ENCODE data around the gene FAM234B.

Gene FAM234B

GRCh38 chr12:13044002-13044905 lies at the start of gene FAM234B:
TSS of gene FAM234B (plus strand) at chr12:13044381. CDS start at chr12:13044404, 23 bp downstream.
- DNase-seq, result peak; percentile 28 to 38

GRCh38 chr12:12995088-12995487 lies 49.1 kb upstream of the FAM234B start:
- DNase-seq, result no peak

- no peak for DNase-seq
Observed at GRCh38 chr12:12996209-12996608, 48.0 kb upstream of the FAM234B start.

- DNase-seq, result no peak
Observed at GRCh38 chr12:12997156-12997555, 47.0 kb upstream of the FAM234B start.

- DNase-seq, result no peak
Observed at GRCh38 chr12:12997734-12998133, 46.4 kb upstream of the FAM234B start.

- DNase-seq, result no peak
Observed at GRCh38 chr12:12998248-12998647, 45.9 kb upstream of the FAM234B start.

GRCh38 chr12:12999271-12999958 lies 44.8 kb upstream of the FAM234B start:
- no peak for DNase-seq

GRCh38 chr12:12999959-13000615 lies 44.1 kb upstream of the FAM234B start, which contains the start of gene HEBP1:
TSS of gene HEBP1 (minus strand) at chr12:13000265. CDS start at chr12:13000114, 151 bp downstream.
- DNase-seq, result peak; percentile 67 to 91

- DNase-seq, result no peak
Observed at GRCh38 chr12:13000616-13000924, 43.6 kb upstream of the FAM234B start.

- DNase-seq, result no peak
Observed at GRCh38 chr12:13000925-13001774, 43.0 kb upstream of the FAM234B start.

- DNase-seq, result no peak
Observed at GRCh38 chr12:13001775-13002040, 42.5 kb upstream of the FAM234B start.

GRCh38 chr12:13002301-13003097 lies 41.7 kb upstream of the FAM234B start:
- no peak for DNase-seq

GRCh38 chr12:13004361-13004760 lies 39.8 kb upstream of the FAM234B start:
- no peak for DNase-seq

- no peak for DNase-seq
Observed at GRCh38 chr12:13004986-13005385, 39.2 kb upstream of the FAM234B start.

- no peak for DNase-seq
Observed at GRCh38 chr12:13005649-13006048, 38.5 kb upstream of the FAM234B start.

GRCh38 chr12:13007496-13008233 lies 36.5 kb upstream of the FAM234B start:
- no peak for DNase-seq

GRCh38 chr12:13008741-13009380 lies 35.3 kb upstream of the FAM234B start:
- no peak for DNase-seq

- DNase-seq, result no peak
Observed at GRCh38 chr12:13011098-13011497, 33.1 kb upstream of the FAM234B start.

GRCh38 chr12:13022851-13023271 lies 21.3 kb upstream of the FAM234B start:
- no peak for DNase-seq

- DNase-seq, result no peak
Observed at GRCh38 chr12:13023811-13024530, 20.2 kb upstream of the FAM234B start.
